A673 (cell line): ENCODE results near the gene MZB1.

Experiments used
- EZH2 ChIP-seq: fragments of 200-600 bp; sonication (generic); IDR thresholded peaks from 2 replicates; pipeline ENCODE4 v1.6.1; 2017; ENCODE audit warnings: borderline replicate concordance, low read depth, mild to moderate bottlenecking, mixed read lengths, antibody characterized with exemption, low read length; ENCODE audit not compliant: poor library complexity, severe bottlenecking
- TF ChIP-seq, protein P1 (sequence below): fragments of 300-800, 200-600 bp; sonication (generic); conservative IDR thresholded peaks from 2 replicates; pipeline ENCODE4 v1.5.1; 2017; ENCODE audit warnings: low read depth, mild to moderate bottlenecking, antibody characterized with exemption, low read length, moderate library complexity, mixed read lengths

DNA sequence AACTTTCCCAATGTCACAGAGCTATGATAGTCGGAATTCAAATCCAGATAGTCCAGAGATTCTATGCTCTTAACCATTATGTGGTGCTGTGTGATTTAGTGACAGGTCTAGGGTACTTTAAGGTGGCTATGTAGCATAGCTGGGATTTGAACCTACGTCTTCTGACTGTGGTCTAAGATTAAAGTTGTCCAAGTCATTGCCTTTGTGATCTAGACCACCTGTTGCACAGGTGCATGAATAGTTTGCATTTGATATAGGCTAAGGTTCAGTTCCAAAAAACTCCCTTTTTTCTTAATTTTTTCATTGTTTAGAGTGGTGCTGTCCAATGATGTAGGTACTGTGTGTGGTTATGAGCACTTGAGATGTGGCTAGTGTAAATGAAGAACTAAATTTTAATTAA, 45.5 kb downstream of the MZB1 start:
- TF ChIP-seq, protein P1, sequence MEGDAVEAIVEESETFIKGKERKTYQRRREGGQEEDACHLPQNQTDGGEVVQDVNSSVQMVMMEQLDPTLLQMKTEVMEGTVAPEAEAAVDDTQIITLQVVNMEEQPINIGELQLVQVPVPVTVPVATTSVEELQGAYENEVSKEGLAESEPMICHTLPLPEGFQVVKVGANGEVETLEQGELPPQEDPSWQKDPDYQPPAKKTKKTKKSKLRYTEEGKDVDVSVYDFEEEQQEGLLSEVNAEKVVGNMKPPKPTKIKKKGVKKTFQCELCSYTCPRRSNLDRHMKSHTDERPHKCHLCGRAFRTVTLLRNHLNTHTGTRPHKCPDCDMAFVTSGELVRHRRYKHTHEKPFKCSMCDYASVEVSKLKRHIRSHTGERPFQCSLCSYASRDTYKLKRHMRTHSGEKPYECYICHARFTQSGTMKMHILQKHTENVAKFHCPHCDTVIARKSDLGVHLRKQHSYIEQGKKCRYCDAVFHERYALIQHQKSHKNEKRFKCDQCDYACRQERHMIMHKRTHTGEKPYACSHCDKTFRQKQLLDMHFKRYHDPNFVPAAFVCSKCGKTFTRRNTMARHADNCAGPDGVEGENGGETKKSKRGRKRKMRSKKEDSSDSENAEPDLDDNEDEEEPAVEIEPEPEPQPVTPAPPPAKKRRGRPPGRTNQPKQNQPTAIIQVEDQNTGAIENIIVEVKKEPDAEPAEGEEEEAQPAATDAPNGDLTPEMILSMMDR: no peak
- no peak for TF ChIP-seq EZH2
